Lower leg skin (tissue), 3 donors: ENCODE data around the gene WBP11.

Source experiments
- POLR2A ChIP-seq, 2 donors: fragments of 450-650 bp; IDR thresholded peaks; one replicate each; pipeline ENCODE4 v1.6.1; 2016 to 2017; ENCODE audit warnings: antibody characterized with exemption in 2 of 2, mild to moderate bottlenecking in 1 of 2, moderate library complexity in 1 of 2
- TF ChIP-seq, protein P1 (sequence below), 3 donors: fragments of 450-650 bp; IDR thresholded peaks; one replicate each; pipeline ENCODE4 v1.5.1; 2016; ENCODE audit warnings: antibody characterized with exemption in 3 of 3, mild to moderate bottlenecking in 3 of 3, moderate library complexity in 2 of 3

DNA sequence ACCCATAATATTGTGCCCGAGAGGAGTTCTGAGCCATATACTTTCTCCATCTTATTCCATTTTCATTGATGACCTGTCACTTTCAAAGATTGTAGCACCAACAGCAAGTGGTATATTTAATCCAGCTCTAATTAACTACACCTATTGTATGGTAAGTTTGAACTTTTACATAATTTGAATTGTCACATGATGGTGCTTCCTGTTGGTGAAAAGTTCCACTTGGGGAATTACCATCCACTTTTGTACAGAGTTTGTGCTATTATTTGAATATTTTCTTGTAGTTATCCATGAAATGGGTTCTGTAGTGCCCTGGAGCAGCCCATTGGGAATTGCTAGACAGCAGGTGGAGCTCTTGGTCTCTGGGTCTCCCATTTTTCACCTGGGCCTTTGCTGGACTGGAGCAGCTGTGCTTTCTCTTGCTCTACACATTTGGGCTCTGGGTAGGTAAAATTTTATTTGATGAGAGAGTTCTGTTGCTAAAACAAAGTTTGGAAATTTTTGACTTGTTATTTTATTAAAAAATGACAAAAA lies 7.7 kb upstream of the WBP11 start:
- TF ChIP-seq POLR2A (IDR thresholded peaks at IDR 0.05): no peak
- TF ChIP-seq, protein P1, sequence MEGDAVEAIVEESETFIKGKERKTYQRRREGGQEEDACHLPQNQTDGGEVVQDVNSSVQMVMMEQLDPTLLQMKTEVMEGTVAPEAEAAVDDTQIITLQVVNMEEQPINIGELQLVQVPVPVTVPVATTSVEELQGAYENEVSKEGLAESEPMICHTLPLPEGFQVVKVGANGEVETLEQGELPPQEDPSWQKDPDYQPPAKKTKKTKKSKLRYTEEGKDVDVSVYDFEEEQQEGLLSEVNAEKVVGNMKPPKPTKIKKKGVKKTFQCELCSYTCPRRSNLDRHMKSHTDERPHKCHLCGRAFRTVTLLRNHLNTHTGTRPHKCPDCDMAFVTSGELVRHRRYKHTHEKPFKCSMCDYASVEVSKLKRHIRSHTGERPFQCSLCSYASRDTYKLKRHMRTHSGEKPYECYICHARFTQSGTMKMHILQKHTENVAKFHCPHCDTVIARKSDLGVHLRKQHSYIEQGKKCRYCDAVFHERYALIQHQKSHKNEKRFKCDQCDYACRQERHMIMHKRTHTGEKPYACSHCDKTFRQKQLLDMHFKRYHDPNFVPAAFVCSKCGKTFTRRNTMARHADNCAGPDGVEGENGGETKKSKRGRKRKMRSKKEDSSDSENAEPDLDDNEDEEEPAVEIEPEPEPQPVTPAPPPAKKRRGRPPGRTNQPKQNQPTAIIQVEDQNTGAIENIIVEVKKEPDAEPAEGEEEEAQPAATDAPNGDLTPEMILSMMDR (IDR thresholded peaks at IDR 0.05): no peak
